Measurements from ENCODE around the gene GPR31.

The GPR31 gene

GRCh38 chr6:167165858-167166471 is 8.2 kb upstream of the GPR31 start:
- DNase-seq: no peak

GRCh38 chr6:167164261-167164660 is 6.5 kb upstream of the GPR31 start:
- no peak for DNase-seq

- DNase-seq: no peak
These were observed 5.8 kb upstream of the GPR31 start for GRCh38 chr6:167163476-167164011.

DNA sequence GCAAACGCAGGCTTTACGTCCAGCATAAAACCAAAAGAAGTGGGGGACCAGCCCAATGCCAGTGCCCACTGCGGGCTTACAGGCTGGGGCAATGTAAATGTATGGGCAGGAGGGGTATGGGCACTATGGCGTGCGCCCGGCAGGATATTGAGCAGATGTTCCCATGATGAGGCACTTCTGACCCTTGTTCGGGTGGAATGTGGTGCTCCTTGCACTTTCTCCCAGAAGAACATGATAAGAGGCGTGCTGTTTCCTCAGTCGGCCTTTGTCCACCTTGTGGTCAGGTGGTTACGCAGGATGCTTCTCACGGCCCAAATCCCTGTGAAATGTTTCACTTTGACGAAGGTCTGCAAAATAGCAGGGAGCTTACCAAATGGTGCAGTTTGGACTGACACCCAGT is 4.8 kb upstream of the GPR31 start:
- DNase-seq: no peak

GRCh38 chr6:167161851-167162467 is 4.2 kb upstream of the GPR31 start:
- DNase-seq: no peak

DNA sequence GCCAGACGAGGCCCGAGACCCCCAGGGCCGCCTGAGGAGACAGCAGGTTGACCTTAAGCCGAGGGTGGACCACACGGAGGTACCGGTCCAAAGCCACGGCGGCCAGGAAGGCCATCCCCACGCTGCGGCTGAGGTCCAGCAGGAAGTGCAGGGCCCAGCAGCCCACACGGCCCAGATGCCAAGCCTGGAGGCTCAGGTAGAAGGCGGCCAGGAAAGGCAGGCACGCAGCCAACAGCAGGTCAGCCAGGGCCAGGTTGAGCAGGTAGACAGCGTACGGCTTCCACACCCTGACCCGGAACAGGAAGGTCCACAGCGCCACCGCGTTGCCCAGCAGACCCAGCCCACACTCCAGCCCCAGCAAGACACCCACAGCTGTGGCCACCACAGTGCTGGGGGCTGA is 366 bp downstream of the GPR31 start:
- DNase-seq: no peak

DNA sequence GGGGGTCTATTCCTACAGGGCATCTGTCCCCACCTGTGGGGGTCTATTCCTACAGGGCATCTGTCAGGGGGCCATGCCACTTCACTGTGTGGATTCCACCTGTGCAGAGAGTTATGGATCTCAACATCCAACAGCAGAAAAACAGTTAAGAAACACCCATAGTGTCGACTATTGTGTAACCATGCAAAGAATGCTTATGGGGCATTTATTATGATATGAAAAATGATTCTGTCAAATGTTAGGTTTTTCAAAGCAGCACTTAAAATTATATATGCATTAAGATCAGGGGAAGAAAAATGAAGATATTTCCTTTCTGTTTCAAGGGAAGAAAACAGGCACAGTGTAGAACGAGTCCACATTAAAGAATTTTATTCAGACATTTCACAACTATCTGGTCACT is 2.9 kb downstream of the GPR31 start:
- no peak for DNase-seq

DNA sequence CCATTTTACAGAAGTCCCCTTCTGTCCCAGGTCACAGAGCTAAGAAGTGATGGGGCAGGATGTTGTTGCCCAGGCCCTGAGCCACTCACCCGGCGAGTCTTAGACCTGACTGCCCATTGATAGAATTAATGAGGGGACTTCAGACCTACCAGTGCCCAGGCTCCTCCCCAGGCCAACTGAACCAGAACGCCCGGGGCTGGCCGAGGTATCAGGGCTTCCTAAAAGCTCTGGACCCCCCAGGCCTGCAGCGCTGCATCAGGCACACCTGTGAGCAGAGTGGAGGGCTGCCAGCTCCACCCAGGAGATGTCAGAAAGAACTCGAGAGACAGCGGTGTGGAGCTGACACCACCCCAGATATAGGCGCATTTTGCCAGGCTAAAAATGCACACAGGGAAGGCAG is 3.5 kb downstream of the GPR31 start:
- DNase-seq: no peak

DNA sequence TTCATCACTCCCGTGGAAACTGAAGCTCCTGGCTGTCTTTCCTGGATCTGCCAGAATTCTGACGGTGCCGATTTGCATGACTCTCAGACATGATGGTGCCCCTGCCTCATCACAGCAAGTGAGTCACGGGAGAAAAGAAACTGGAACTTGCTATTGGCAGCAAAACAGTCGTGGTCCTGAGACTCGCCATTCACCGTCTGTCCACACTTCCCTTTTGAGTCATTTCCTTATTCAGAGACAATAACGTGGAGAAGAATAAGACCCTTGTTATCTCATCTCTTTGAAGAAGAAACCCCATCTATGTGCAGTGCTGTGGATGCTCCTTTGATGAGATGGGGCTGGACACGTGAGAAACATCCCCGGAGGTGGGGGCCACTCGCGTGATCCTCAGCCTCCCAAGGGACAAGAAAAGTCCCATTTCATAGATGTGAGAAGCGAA is 4.2 kb downstream of the GPR31 start:
- no peak for DNase-seq

- no peak for DNase-seq
These were observed 4.9 kb downstream of the GPR31 start for GRCh38 chr6:167152862-167153261.

GRCh38 chr6:167151648-167152047 is 6.1 kb downstream of the GPR31 start:
- no peak for DNase-seq

DNA sequence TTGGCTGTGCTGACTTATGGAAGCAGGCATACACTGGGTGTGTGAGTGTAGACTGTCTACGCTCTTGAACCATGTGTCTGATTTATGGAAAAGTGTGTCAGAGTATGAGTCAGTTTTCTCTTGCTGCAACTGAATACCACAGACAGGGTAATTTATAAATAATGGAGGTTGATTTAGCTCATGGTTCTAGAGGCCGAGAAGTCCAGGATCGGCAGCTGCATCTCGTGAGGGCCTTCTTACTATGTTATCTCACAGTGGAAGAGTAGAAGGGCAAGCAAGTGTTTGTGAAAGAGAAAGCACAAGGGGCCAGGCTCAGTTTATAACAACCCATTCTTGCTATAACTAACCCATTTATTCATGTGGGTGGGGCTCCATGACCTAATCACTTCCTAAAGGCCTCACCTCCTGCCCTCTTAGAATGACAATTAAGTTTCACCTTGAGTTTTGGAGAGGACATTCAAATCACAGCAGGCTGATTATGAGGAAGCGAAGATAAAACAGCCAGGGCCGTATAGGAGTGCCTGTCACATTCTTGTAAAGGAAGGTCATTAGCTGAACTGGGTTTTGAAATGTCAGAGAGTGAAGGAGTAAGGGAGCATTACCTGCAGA is 6.7 kb downstream of the GPR31 start:
- no peak for DNase-seq

DNA sequence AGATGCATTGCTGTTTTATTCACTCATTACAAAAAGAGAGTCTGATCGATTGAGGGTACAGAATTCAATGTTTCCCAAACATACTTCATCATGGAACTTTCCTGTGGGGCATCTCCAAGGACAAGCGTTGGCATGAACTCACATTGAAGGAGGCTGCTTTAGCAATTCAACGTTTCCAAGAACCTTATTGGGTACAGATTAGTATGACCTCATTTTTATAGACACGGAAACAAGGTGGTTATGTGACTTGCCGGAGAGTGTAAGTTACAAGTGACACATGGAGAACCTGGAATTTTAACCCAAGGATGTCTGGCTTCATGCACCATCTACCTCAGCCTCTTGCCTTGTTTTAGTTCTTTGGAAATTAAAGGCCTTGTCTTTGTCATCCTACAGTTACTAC is 8.8 kb downstream of the GPR31 start:
- DNase-seq: no peak

- DNase-seq: no peak
These were observed 9.8 kb downstream of the GPR31 start for GRCh38 chr6:167148021-167148420.

- DNase-seq: no peak
These were observed 10.8 kb downstream of the GPR31 start for GRCh38 chr6:167146977-167147376.

DNA sequence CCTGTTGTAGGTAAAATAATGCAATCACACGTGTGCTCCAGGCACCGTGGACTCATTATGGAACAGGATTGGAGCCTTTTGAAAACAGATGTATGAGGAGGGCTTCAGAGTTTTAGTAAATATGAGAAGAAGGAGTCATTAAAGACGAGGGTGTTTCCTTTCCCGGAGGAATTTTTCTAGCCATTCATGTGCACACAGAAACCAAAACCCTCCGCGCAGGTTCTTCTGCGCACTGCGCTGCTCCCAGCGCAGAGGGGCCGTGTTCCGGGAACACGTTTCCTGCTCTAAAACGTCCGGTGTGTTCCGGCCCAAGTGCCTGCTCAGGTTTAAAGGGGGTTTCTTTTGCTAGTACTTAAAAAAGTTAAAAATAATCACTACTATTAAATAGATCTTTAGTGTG is 11.6 kb downstream of the GPR31 start:
- no peak for DNase-seq

DNA sequence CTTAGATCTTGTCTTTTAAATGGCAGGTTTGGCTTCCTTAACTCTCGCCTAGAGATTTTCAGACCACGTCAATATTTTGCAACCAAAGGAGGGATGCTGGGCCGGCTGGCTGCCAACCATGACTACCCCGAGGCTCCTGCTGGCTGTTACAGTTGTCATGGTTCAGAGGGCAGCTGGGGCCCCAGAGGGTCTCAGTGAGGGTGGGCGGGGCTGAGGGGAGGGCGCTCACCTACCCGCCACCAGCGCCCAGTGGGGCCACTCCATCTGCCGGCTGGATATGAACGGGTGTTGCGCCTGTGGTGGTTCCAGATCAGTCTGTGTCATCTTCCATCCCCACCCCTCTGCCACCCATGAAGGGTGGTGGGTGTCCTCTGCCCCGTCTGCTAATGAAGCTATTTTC is 12.3 kb downstream of the GPR31 start:
- no peak for DNase-seq

DNA sequence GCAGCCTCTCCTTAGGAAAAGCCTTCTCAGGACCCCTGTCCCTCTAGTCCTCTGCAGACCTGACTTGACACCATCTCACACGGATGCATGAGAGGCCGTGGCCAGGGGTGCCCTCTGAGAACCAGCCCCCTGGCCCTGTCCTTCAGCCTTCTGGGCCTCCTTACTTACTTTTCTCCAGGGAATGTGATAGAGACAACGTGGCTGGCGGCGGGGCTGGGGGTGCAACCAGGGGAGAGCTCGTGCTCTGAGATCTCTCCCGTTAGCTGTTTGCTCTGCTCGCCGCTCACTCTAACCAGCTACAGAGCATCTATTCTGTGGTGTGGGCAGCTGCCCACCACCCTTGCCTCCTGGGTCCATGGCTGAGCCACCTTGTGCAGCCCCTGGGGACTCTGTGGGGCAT is 14.7 kb downstream of the GPR31 start:
- no peak for DNase-seq

- DNase-seq: no peak
These were observed 15.4 kb downstream of the GPR31 start for GRCh38 chr6:167142433-167142761.

- DNase-seq: peak in 1 of 2 experiments; percentile 10
These were observed 15.9 kb downstream of the GPR31 start for GRCh38 chr6:167141667-167142432.

DNA sequence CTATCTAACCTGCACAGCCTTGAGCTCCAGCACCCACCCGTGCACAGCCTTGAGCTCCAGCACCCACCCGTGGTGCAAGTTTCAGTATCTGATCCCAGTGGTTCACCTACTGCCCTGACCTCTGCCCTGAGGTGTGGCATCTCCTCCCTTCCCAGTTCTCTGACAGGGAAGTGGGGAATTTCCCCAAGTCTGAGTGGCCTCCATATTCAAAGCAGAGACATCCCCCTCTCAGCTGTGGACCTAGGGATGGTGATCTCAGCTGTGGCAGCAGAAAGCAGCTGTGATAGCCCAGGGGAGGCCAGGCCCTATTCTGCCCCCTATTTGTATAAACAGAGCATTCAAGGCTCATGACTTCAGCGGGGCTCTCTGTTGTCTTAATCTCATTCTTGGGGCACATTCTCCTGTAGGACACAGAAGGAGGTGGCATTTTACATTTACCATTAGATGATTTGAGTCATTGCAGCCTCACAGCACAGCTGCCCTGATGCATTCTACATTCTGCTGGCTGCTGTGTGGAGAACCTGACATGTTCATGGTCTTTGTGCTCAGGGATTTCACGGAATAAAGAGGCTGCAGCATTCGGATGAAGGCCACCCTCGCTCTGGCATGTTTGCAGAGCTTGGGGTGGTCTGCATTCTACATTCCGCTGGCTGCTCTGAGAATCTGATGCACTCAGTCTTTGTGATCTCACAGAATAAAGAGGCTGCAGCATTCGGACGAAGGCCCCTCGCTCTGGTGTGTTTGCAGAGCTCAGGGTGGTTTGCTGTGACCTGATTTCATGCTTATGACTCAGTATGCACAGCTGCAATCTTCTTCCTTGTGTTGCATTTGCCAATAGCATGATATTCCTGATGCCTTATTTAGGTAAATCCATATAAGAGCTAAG is 16.9 kb downstream of the GPR31 start:
- no peak for DNase-seq

DNA sequence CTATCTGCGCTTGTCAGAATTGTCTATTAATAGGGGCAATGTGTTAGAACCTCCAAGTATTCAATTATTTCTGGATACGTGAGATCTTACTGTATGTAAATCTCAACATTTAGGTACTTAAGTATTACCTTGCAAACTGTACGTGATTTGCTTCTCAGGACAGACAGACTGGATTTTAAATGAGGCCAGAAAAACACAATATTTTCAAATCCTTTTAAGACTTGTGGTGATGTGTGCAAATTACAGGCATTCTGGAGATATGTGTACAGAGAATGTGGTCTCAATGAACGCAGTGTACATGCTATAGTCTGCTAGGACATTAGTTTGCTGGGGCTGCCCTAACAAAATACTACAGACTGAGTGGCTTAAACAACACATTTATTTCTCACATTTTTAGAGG is 18.0 kb downstream of the GPR31 start:
- no peak for DNase-seq

DNA sequence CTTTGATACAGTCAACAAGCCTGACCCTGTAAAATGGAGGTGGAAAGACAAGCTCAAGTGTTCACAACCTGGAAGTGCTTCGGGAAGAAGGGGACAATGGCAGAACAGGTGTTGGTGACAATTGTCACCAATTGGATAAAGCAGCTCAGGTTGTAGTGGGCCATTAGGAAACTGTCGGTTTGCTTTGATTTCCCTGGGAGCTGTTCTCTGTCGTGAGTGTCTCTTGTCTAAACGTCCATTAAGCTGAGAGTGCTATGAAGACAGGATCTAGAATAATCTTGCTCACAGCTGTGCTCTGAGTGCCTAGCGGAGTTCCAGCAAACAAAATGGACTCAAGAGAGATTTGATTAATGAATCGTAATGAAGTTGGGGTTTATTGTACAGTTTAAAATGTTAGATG is 19.9 kb downstream of the GPR31 start:
- no peak for DNase-seq
